GM10248 (cell line): Measurements from ENCODE around the gene COX7B.
"Not testable (repeated sequence)": the region's sequence is repeated elsewhere in the genome, so short reads cannot be mapped to it uniquely, and the experiment has no call there.

Experiments
- CTCF ChIA-PET: fragments of 300-600 bp; sonication (Branson Sonifier 250); formaldehyde crosslinking; extraction: SDS; loops from one replicate; lab custom pipeline; 2021; ENCODE audit warnings: antibody characterized with exemption; lab: Yijun Ruan, JAX
- POLR2A ChIA-PET: fragments of 350-650 bp; sonication (Branson Sonifier 250); formaldehyde crosslinking; extraction: SDS; loops from one replicate; lab custom pipeline; 2020; ENCODE audit warnings: antibody characterized with exemption; lab: Yijun Ruan, JAX
- DNase-seq: peaks from one replicate; pipeline ENCODE4 v3.0.0; 2012; ENCODE audit errors: extremely low spot score
- CTCF ChIP-seq: IDR thresholded peaks from 2 replicates; pipeline ENCODE4 v1.5.1; 2012; ENCODE audit warnings: mild to moderate bottlenecking, low read depth; ENCODE audit errors: extremely low read depth, missing control alignments, control extremely low read depth

Gene COX7B

GRCh38 chrX:77937291-77937690 is 38.0 kb downstream of the COX7B start:
- no peak for DNase-seq
- CTCF ChIA-PET = no interaction called here
- POLR2A ChIA-PET = no interaction called here
- no peak for TF ChIP-seq CTCF

GRCh38 chrX:77938083-77938680 is 38.9 kb downstream of the COX7B start:
- ChIA-PET POLR2A (no interaction called here), CTCF (no interaction called here)
- no peak for TF ChIP-seq CTCF
- DNase-seq = no peak

GRCh38 chrX:77945031-77945430 is 45.8 kb downstream of the COX7B start:
- POLR2A ChIA-PET = interaction anchor here (0.6 to 0.7 kb wide), 2 partner anchors 89 to 270 kb away, joined by 3 read pairs; no protein-coding TSS in a partner anchor
- CTCF ChIA-PET, DNase-seq: not testable (repeated sequence)

GRCh38 chrX:77945910-77946545 is 46.8 kb downstream of the COX7B start:
- DNase-seq = no peak
- CTCF ChIA-PET = no interaction called here
- TF ChIP-seq CTCF = no peak
- POLR2A ChIA-PET = interaction anchor here (0.7 kb wide), 1 partner anchor 271 kb away, joined by 3 read pairs; no protein-coding TSS in a partner anchor

DNA sequence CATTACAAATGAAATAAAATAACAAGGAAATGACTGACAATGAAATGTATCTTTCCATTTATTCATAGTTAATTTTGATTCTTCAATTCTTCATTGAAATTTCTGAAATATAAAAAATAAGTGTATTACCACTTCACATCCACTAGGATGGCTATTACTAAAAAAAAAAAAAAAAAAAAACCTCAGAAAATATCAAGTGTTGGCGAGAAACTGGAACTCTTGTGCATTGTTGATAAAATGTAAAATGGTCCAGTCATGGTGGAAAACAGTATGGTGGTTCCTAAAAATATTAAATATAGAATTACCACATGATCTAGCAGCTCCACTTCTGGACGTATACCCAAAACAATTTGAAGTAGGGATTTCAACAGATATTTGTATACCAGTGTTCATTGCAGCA is 47.3 kb downstream of the COX7B start:
- no peak for DNase-seq
- ChIA-PET CTCF (no interaction called here), POLR2A (no interaction called here)
- TF ChIP-seq CTCF = no peak

- no peak for TF ChIP-seq CTCF
- POLR2A ChIA-PET = no interaction called here
- CTCF ChIA-PET = no interaction called here
- no peak for DNase-seq
These were observed 50.6 kb downstream of the COX7B start for GRCh38 chrX:77949840-77950239.

- no peak for TF ChIP-seq CTCF
- ChIA-PET CTCF (no interaction called here), POLR2A (no interaction called here)
- no peak for DNase-seq
These were observed 52.9 kb downstream of the COX7B start for GRCh38 chrX:77952173-77952572.
